Esophagus squamous epithelium (tissue), 5 donors: ENCODE results near the gene NOXO1. TPM values are rescaled to one million over a fixed set of nuclear protein-coding genes. Genes with fewer than 3 reads are reported as not detected.
"Not testable (repeated sequence)": the region's sequence is repeated elsewhere in the genome, so short reads cannot be mapped to it uniquely, and the experiment has no call there.

ENCODE experiments used
- DNase-seq: peaks from one replicate; lab custom pipeline; 2025; lab: John Stamatoyannopoulos, UW
- H3K27ac ChIP-seq, 4 donors: fragments of 200-600 bp; sonication (generic); one replicate each; pipeline ENCODE4 v1.5.1; 2016 to 2019; ENCODE audit warnings: mild to moderate bottlenecking in 1 of 4
- H3K27me3 ChIP-seq, 4 donors: fragments of 200-600 bp; sonication (generic); 1 replicate in 3 of 4; 2 replicates in 1 of 4; pipeline versions ENCODE4 v1.5.1 to v1.6.0; 2017 to 2021; ENCODE audit warnings: antibody characterized with exemption in 1 of 4
- H3K36me3 ChIP-seq, 3 donors: fragments of 200-600 bp; sonication (generic); one replicate each; pipeline ENCODE4 v1.5.1; 2016 to 2019
- H3K4me1 ChIP-seq, 3 donors: fragments of 200-600 bp; sonication (generic); one replicate each; pipeline ENCODE4 v1.5.1; 2017 to 2019
- H3K4me3 ChIP-seq, 4 donors: fragments of 200-600 bp; sonication (generic); 1 replicate in 3 of 4; 2 replicates in 1 of 4; pipeline ENCODE4 v1.5.1; 2016 to 2019; ENCODE audit warnings: mild to moderate bottlenecking in 2 of 4, moderate library complexity in 1 of 4
- H3K9me3 ChIP-seq, 3 donors: fragments of 200-600 bp; sonication (generic); one replicate each; pipeline ENCODE4 v1.5.1; 2016 to 2019
- CTCF ChIP-seq, 6 experiments: fragments of 450-650 bp in 4 of 6; fragments of 200-600 bp in 2 of 6; sonication (generic) in 2 of 6; IDR thresholded peaks; one replicate each; pipeline ENCODE4 v1.5.1; 2016 to 2019; ENCODE audit warnings: antibody characterized with exemption in 6 of 6, mild to moderate bottlenecking in 4 of 6, moderate library complexity in 4 of 6
- POLR2A ChIP-seq, 4 donors: fragments of 450-650 bp; IDR thresholded peaks; one replicate each; pipeline ENCODE4 v1.6.1; 2017; ENCODE audit warnings: antibody characterized with exemption in 4 of 4, mild to moderate bottlenecking in 4 of 4, moderate library complexity in 3 of 4
- WGBS, 2 donors: methylation state at CpG; one replicate each; pipeline ENCODE4 v1.1.5; 2018; 5-methylcytosine and 5-hydroxymethylcytosine counted together
- intact Hi-C: fragments of 100-400 bp; cut with DNase I; formaldehyde crosslinking; loops from one replicate; pipeline ENCODE4 v1.15.0; 2022
- total RNA-seq, 4 donors: library from RNA; depleted of rRNA; stranded (reverse); fragments of >200 nt; gene quantifications; one replicate each; pipeline ENCODE4 v1.1.0, GENCODE V29; 2016
- donor health status: DM: yes; HTN: yes; CAD: no.

Gene NOXO1
- total RNA-seq, 4 donors from 2014 or later = 0.38 to 4.2 (median 1.8) TPM

- H3K9me3 ChIP-seq = no peaks in the 10 kb centered on the region
- WGBS, 2 donors = 23 to 30% methylated on average over 13 to 15 of the region's 20 CpGs
- no peaks in the 10 kb centered on the region for H3K27me3 ChIP-seq
- H3K27ac ChIP-seq = peak overlapping the region; percentile 84 to 91 (median 88)
- H3K4me3 ChIP-seq = peak overlapping the region in 3 of 4 donors; percentile 63 to 95 (median 75)
- peaks cover 30 to 66% (median 42%) of the 10 kb centered on the region in 3 donors for H3K4me1 ChIP-seq
- no peak for DNase-seq
- intact Hi-C loops = no loop called here
- TF ChIP-seq POLR2A (IDR thresholded peaks at IDR 0.05) (no peak), CTCF (IDR thresholded peaks at IDR 0.05) (peak in 1 of 6 experiments; percentile 10)
- peaks cover 8 to 31% (median 14%) of the 10 kb centered on the region in 3 donors for H3K36me3 ChIP-seq
Measured at GRCh38 chr16:1960665-1961630, 20.3 kb downstream of the NOXO1 start.

- H3K36me3 ChIP-seq = peaks cover 8 to 31% (median 14%) of the 10 kb centered on the region in 3 donors
- H3K4me1 ChIP-seq = peaks cover 25 to 58% (median 36%) of the 10 kb centered on the region in 3 donors
- no peaks in the 10 kb centered on the region for H3K27me3 ChIP-seq
- 0 to 1% methylated on average over 13 to 16 of the region's 79 CpGs for WGBS, 2 donors
- peak within 1 kb of the TSS; percentile 63 to 95 (median 72) for H3K4me3 ChIP-seq
- H3K9me3 ChIP-seq = no peaks in the 10 kb centered on the region
- TF ChIP-seq CTCF (IDR thresholded peaks at IDR 0.05) (peak; percentile 49 to 82 (median 61)), POLR2A (IDR thresholded peaks at IDR 0.05) (peak in 3 of 4 donors; percentile 73 to 92 (median 84))
- peak within 1 kb of the TSS; percentile 84 to 91 (median 88) for H3K27ac ChIP-seq
- DNase-seq = peak; percentile 45
- intact Hi-C loops = no loop called here
Measured at GRCh38 chr16:1959269-1960039, 21.8 kb downstream of the NOXO1 start, which contains the start of gene NDUFB10. NDUFB10 (plus strand) TSS chr16:1959538; CDS start chr16:1959625, 87 bp downstream.

GRCh38 chr16:1958715-1959268 lies 22.5 kb downstream of the NOXO1 start:
- Histone ChIP-seq H3K9me3 (no peaks in the 10 kb centered on the region), H3K27ac (peak overlapping the region; percentile 39 to 91 (median 88)), H3K4me1 (peaks cover 24 to 52% (median 35%) of the 10 kb centered on the region in 3 donors), H3K36me3 (peaks cover 8 to 30% (median 14%) of the 10 kb centered on the region in 3 donors), H3K27me3 (no peaks in the 10 kb centered on the region), H3K4me3 (peak overlapping the region; percentile 63 to 95 (median 72))
- no peak for TF ChIP-seq CTCF (IDR thresholded peaks at IDR 0.05)
- no peak for TF ChIP-seq POLR2A (IDR thresholded peaks at IDR 0.05)
- no peak for DNase-seq
- 19 to 25% methylated on average over 11 of the region's 14 CpGs for WGBS, 2 donors
- intact Hi-C loops = no loop called here

- no CpG with 5 or more reads among the region's 30 CpGs for WGBS, 2 donors
- DNase-seq, H3K27me3 ChIP-seq, intact Hi-C loops, H3K27ac ChIP-seq, H3K9me3 ChIP-seq, H3K4me3 ChIP-seq: not testable (repeated sequence)
- H3K4me1 ChIP-seq = peaks cover 18 to 47% (median 28%) of the 10 kb centered on the region in 3 donors
- peaks cover 8 to 24% (median 14%) of the 10 kb centered on the region in 3 donors for H3K36me3 ChIP-seq
Measured at GRCh38 chr16:1958143-1958491, 23.2 kb downstream of the NOXO1 start.

- Histone ChIP-seq H3K4me1 (peaks cover 12 to 47% (median 26%) of the 10 kb centered on the region in 3 donors), H3K36me3 (peaks cover 8 to 18% (median 10%) of the 10 kb centered on the region in 3 donors)
- H3K4me3 ChIP-seq, DNase-seq, intact Hi-C loops, H3K9me3 ChIP-seq, H3K27ac ChIP-seq, H3K27me3 ChIP-seq: not testable (repeated sequence)
- WGBS, 2 donors = 80 to 89% methylated on average over 2 to 15 of the region's 22 CpGs
Measured at GRCh38 chr16:1957434-1958142, 23.7 kb downstream of the NOXO1 start.
